ENCODE measurements around the gene DUSP6. TPM values are rescaled to one million over a fixed set of nuclear protein-coding genes. Genes with fewer than 3 reads are reported as not detected.
A peak's percentile ranks its signal among the peaks of the same experiment; 100 is the strongest.

The DUSP6 gene
- total and polyA plus RNA-seq, 2 donors (not counting 1 experiment from before 2014, with no cell fraction given): 3.2 to 42.2 TPM

GRCh38 chr12:89353188-89353822, 1.0 kb upstream of the DUSP6 start:
- ChIA-PET POLR2A (interaction anchor here (0.9 to 1.4 kb wide), 2 partner anchors 172 to 173 kb away, joined by 3 to 4 read pairs; partner anchors contain the start of genes GALNT4 and POC1B), CTCF (interaction anchor here (1.7 kb wide), 1 partner anchor 174 kb away, joined by 3 read pairs; no protein-coding TSS in a partner anchor)
- Histone ChIP-seq H3K4me2 (replicated peaks; ENCODE audit: low read depth, low read length, poor library complexity, severe bottlenecking) (peak overlapping the region; percentile 95), H2AFZ (ENCODE audit: insufficient read depth, low read depth, low read length, poor library complexity, severe bottlenecking) (peak overlapping the region; percentile 79), H3K9me3 (ENCODE audit: control extremely low read depth in 1 of 3, control insufficient read depth in 2 of 3, insufficient read depth in 1 of 3, low read length in 2 of 3) (no peaks in the 10 kb centered on the region), H3K79me2 (ENCODE audit: control insufficient read depth, insufficient read depth, low read length) (peaks cover 13% of the 10 kb centered on the region), H3K4me3 (ENCODE audit: control extremely low read depth in 1 of 5, extremely low read depth in 1 of 5, insufficient read depth in 1 of 5, low read depth in 2 of 5, low read length in 4 of 5) (peak overlapping the region; percentile 63 to 91 (median 75)), H3K27me3 (replicated peaks in 1 of 4; ENCODE audit: control extremely low read depth in 1 of 4, control insufficient read depth in 3 of 4, insufficient read depth in 4 of 4, low read length in 3 of 4) (no peaks in the 10 kb centered on the region), H3K27ac (ENCODE audit: low read length in 2 of 2) (peak overlapping the region; percentile 82 to 87), H3K9ac (ENCODE audit: low read length) (peak overlapping the region; percentile 78), H4K20me1 (ENCODE audit: control insufficient read depth, insufficient read depth, low read length, poor library complexity, severe bottlenecking) (peaks cover 7% of the 10 kb centered on the region), H3K36me3 (replicated peaks in 1 of 2; ENCODE audit: control extremely low read depth in 1 of 2, control insufficient read depth in 1 of 2, extremely low read depth in 1 of 2, insufficient read depth in 2 of 2, low read length in 1 of 2) (no peaks in the 10 kb centered on the region), H3K4me1 (ENCODE audit: control insufficient read depth in 2 of 2, insufficient read depth in 2 of 2, low read length in 2 of 2) (peaks cover 42 to 52% of the 10 kb centered on the region in 2 donors)
- no peaks in the 10 kb centered on the region for H3K27me3 Mint-ChIP-seq
- peaks cover 63% of the 10 kb centered on the region for H3K4me1 Mint-ChIP-seq
- H3K27ac Mint-ChIP-seq: peak overlapping the region; percentile 88
- WGBS (ENCODE audit: insufficient coverage): 0% methylated on average over 49 of the region's 49 CpGs
- DNase-seq (peak; percentile 77), ATAC-seq (ENCODE audit: low read depth) (peak; percentile 9)
- no peaks in the 10 kb centered on the region for H3K9me3 Mint-ChIP-seq (ENCODE audit: insufficient read depth)
- H3K4me3 Mint-ChIP-seq: peak overlapping the region; percentile 97
- intact Hi-C loops (cut with micrococcal nuclease): loop anchor here (2.0 to 5.0 kb wide), 4 partner anchors 114 to 404 kb away; partner anchors contain the start of gene ATP2B1
- TF ChIP-seq, protein P1, sequence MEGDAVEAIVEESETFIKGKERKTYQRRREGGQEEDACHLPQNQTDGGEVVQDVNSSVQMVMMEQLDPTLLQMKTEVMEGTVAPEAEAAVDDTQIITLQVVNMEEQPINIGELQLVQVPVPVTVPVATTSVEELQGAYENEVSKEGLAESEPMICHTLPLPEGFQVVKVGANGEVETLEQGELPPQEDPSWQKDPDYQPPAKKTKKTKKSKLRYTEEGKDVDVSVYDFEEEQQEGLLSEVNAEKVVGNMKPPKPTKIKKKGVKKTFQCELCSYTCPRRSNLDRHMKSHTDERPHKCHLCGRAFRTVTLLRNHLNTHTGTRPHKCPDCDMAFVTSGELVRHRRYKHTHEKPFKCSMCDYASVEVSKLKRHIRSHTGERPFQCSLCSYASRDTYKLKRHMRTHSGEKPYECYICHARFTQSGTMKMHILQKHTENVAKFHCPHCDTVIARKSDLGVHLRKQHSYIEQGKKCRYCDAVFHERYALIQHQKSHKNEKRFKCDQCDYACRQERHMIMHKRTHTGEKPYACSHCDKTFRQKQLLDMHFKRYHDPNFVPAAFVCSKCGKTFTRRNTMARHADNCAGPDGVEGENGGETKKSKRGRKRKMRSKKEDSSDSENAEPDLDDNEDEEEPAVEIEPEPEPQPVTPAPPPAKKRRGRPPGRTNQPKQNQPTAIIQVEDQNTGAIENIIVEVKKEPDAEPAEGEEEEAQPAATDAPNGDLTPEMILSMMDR (IDR thresholded peaks at IDR 0.05): no peak
- TF ChIP-seq EZH2 (IDR thresholded peaks at IDR 0.05; ENCODE audit: borderline replicate concordance, insufficient read depth, low read depth, low read length, poor library complexity, severe bottlenecking): no peak

- WGBS (ENCODE audit: insufficient coverage): 0% methylated on average over 7 of the region's 10 CpGs
- H3K79me2 ChIP-seq (ENCODE audit: control insufficient read depth, insufficient read depth, low read length): peaks cover 12% of the 10 kb centered on the region
- Mint-ChIP-seq H3K4me3 (peak overlapping the region; percentile 97), H3K27ac (peak overlapping the region; percentile 96), H3K27me3 (no peaks in the 10 kb centered on the region), H3K4me1 (peaks cover 72% of the 10 kb centered on the region), H3K9me3 (ENCODE audit: insufficient read depth) (no peaks in the 10 kb centered on the region)
- peak overlapping the region; percentile 78 for H3K9ac ChIP-seq (ENCODE audit: low read length)
- H3K4me2 ChIP-seq (replicated peaks; ENCODE audit: low read depth, low read length, poor library complexity, severe bottlenecking): peak overlapping the region; percentile 95
- peak overlapping the region; percentile 63 to 91 (median 75) for H3K4me3 ChIP-seq (ENCODE audit: control extremely low read depth in 1 of 5, extremely low read depth in 1 of 5, insufficient read depth in 1 of 5, low read depth in 2 of 5, low read length in 4 of 5)
- peak overlapping the region; percentile 82 to 87 for H3K27ac ChIP-seq (ENCODE audit: low read length in 2 of 2)
- intact Hi-C loops (cut with micrococcal nuclease): loop anchor here (1.0 to 5.0 kb wide), 5 partner anchors 115 to 405 kb away; partner anchors contain the start of gene ATP2B1
- peaks cover 7% of the 10 kb centered on the region for H4K20me1 ChIP-seq (ENCODE audit: control insufficient read depth, insufficient read depth, low read length, poor library complexity, severe bottlenecking)
- peaks cover 49 to 55% of the 10 kb centered on the region in 2 donors for H3K4me1 ChIP-seq (ENCODE audit: control insufficient read depth in 2 of 2, insufficient read depth in 2 of 2, low read length in 2 of 2)
- TF ChIP-seq, protein P1 (IDR thresholded peaks at IDR 0.05): no peak
- TF ChIP-seq EZH2 (IDR thresholded peaks at IDR 0.05; ENCODE audit: borderline replicate concordance, insufficient read depth, low read depth, low read length, poor library complexity, severe bottlenecking): no peak
- no peak for ATAC-seq (ENCODE audit: low read depth)
- H3K36me3 ChIP-seq (replicated peaks in 1 of 2; ENCODE audit: control extremely low read depth in 1 of 2, control insufficient read depth in 1 of 2, extremely low read depth in 1 of 2, insufficient read depth in 2 of 2, low read length in 1 of 2): no peaks in the 10 kb centered on the region
- H2AFZ ChIP-seq (ENCODE audit: insufficient read depth, low read depth, low read length, poor library complexity, severe bottlenecking): peak overlapping the region; percentile 79
- ChIA-PET POLR2A (interaction anchor here (0.6 to 1.4 kb wide), 3 partner anchors 110 to 675 kb away, joined by 3 to 8 read pairs (median 3); partner anchors contain the start of gene POC1B), CTCF (interaction anchor here (1.6 to 1.9 kb wide), 3 partner anchors 77 to 175 kb away, joined by 3 to 7 read pairs (median 3); no protein-coding TSS in a partner anchor)
- no peaks in the 10 kb centered on the region for H3K9me3 ChIP-seq (ENCODE audit: control extremely low read depth in 1 of 3, control insufficient read depth in 2 of 3, insufficient read depth in 1 of 3, low read length in 2 of 3)
- DNase-seq: no peak
- H3K27me3 ChIP-seq (replicated peaks in 1 of 4; ENCODE audit: control extremely low read depth in 1 of 4, control insufficient read depth in 3 of 4, insufficient read depth in 4 of 4, low read length in 3 of 4): no peaks in the 10 kb centered on the region
These were observed 134 bp downstream of the DUSP6 start for GRCh38 chr12:89352242-89352491.
